IMR-90 (cell line): ENCODE data around the gene PCSK5.

Source experiments
- MAFK ChIP-seq: IDR thresholded peaks from 2 replicates; pipeline ENCODE4 v1.6.1; 2012; ENCODE audit warnings: low read depth, low read length, improper control_type of control experiment
- POLR2A ChIP-seq: IDR thresholded peaks from 2 replicates; pipeline ENCODE4 v1.6.1; 2012; ENCODE audit warnings: mild to moderate bottlenecking, low read depth, low read length
- RAD21 ChIP-seq: IDR thresholded peaks from 2 replicates; pipeline ENCODE4 v1.6.1; 2012; ENCODE audit warnings: low read length, improper control_type of control experiment
- RCOR1 ChIP-seq: IDR thresholded peaks from 2 replicates; pipeline ENCODE4 v1.6.1; 2012; ENCODE audit warnings: mild to moderate bottlenecking, low read length, improper control_type of control experiment; ENCODE audit not compliant: insufficient replicate concordance
- SMC3 ChIP-seq: fragments of 150-350 bp; IDR thresholded peaks from 2 replicates; pipeline ENCODE4 v1.6.1; 2016; ENCODE audit warnings: low read depth, mild to moderate bottlenecking, antibody characterized with exemption, low read length, moderate library complexity
- TF ChIP-seq, protein P1 (sequence below): fragments of 150-350 bp; IDR thresholded peaks from 2 replicates; pipeline ENCODE4 v1.6.1; 2016; ENCODE audit warnings: low read depth, mild to moderate bottlenecking, low read length, moderate library complexity, borderline replicate concordance
- TF ChIP-seq, protein P2 (sequence below): conservative IDR thresholded peaks from 2 replicates; pipeline ENCODE4 v1.5.1; 2012; ENCODE audit warnings: mild to moderate bottlenecking, low read depth, low read length, improper control_type of control experiment

DNA sequence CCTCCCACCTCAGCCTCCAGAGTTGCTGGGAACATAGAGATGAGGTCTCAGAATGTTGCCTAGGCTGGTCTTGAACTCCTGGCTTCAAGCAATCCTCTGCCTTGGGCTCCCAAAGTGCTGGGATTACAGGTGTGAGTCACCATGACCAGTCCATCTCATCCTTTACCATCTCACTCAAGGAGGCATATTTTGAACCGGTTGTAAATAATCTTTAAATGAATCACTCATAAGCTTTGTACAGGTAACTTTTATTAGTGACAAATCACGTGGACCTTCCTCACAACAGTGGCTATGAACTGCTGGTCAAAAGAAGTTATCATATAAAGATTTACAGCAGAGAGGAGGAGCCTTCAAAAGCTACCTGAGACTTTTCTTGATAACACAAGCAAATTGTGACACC, 433.0 kb downstream of the PCSK5 start:
- TF ChIP-seq, protein P1, sequence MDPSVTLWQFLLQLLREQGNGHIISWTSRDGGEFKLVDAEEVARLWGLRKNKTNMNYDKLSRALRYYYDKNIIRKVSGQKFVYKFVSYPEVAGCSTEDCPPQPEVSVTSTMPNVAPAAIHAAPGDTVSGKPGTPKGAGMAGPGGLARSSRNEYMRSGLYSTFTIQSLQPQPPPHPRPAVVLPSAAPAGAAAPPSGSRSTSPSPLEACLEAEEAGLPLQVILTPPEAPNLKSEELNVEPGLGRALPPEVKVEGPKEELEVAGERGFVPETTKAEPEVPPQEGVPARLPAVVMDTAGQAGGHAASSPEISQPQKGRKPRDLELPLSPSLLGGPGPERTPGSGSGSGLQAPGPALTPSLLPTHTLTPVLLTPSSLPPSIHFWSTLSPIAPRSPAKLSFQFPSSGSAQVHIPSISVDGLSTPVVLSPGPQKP, result no peak
- TF ChIP-seq, protein P2, sequence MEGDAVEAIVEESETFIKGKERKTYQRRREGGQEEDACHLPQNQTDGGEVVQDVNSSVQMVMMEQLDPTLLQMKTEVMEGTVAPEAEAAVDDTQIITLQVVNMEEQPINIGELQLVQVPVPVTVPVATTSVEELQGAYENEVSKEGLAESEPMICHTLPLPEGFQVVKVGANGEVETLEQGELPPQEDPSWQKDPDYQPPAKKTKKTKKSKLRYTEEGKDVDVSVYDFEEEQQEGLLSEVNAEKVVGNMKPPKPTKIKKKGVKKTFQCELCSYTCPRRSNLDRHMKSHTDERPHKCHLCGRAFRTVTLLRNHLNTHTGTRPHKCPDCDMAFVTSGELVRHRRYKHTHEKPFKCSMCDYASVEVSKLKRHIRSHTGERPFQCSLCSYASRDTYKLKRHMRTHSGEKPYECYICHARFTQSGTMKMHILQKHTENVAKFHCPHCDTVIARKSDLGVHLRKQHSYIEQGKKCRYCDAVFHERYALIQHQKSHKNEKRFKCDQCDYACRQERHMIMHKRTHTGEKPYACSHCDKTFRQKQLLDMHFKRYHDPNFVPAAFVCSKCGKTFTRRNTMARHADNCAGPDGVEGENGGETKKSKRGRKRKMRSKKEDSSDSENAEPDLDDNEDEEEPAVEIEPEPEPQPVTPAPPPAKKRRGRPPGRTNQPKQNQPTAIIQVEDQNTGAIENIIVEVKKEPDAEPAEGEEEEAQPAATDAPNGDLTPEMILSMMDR, result no peak
- TF ChIP-seq MAFK (no peak), POLR2A (no peak), RAD21 (no peak), SMC3 (no peak), RCOR1 (no peak)
